Esophagus muscularis mucosa (tissue), 4 donors: ENCODE data around the gene CCL15. TPM values are rescaled to one million over a fixed set of nuclear protein-coding genes. Genes with fewer than 3 reads are reported as not detected.

Experiments used
- DNase-seq: peaks from one replicate; pipeline ENCODE4 v3.0.0-alpha.2; 2017; ENCODE audit errors: extremely low spot score
- H3K27ac ChIP-seq, 4 donors: fragments of 200-600 bp; sonication (generic); replicated peaks in 1 of 4; 1 replicate in 3 of 4; 2 replicates in 1 of 4; pipeline ENCODE4 v1.5.1; 2016 to 2019; ENCODE audit warnings: mild to moderate bottlenecking in 1 of 4
- H3K27me3 ChIP-seq, 4 donors: fragments of 200-600 bp; sonication (generic); one replicate each; pipeline versions ENCODE4 v1.5.1 to v1.6.0; 2016 to 2019
- H3K36me3 ChIP-seq, 4 donors: fragments of 200-600 bp; sonication (generic); one replicate each; pipeline ENCODE4 v1.5.1; 2016 to 2019
- H3K4me1 ChIP-seq, 4 donors: fragments of 200-600 bp; sonication (generic); one replicate each; pipeline ENCODE4 v1.5.1; 2016 to 2019
- H3K4me3 ChIP-seq, 4 donors: fragments of 200-600 bp; sonication (generic); 1 replicate in 2 of 4; 2 replicates in 2 of 4; pipeline ENCODE4 v1.5.1; 2016 to 2019; ENCODE audit warnings: mild to moderate bottlenecking in 4 of 4, moderate library complexity in 1 of 4
- H3K9me3 ChIP-seq, 4 donors: fragments of 200-600 bp; sonication (generic); 1 replicate in 3 of 4; 2 replicates in 1 of 4; pipeline ENCODE4 v1.5.1; 2016 to 2019
- EP300 ChIP-seq: sonication (generic); formaldehyde crosslinking; IDR thresholded peaks from one replicate; pipeline ENCODE4 v1.6.1; 2017; ENCODE audit warnings: antibody characterized with exemption
- POLR2A ChIP-seq: fragments of 450-650 bp; IDR thresholded peaks from one replicate; pipeline ENCODE4 v1.6.1; 2017; ENCODE audit warnings: antibody characterized with exemption, moderate library complexity, mild to moderate bottlenecking, low read depth
- POLR2AphosphoS5 ChIP-seq, 2 donors: sonication (generic); formaldehyde crosslinking; IDR thresholded peaks; one replicate each; pipeline ENCODE4 v1.6.1; 2017; ENCODE audit warnings: antibody characterized with exemption in 2 of 2
- WGBS: methylation state at CpG from one replicate; pipeline ENCODE4 v1.1.5; 2018; 5-methylcytosine and 5-hydroxymethylcytosine counted together
- intact Hi-C: fragments of 100-400 bp; cut with DNase I; formaldehyde crosslinking; loops from one replicate; pipeline ENCODE4 v1.15.1; 2023
- total RNA-seq, 4 donors: library from RNA; depleted of rRNA; stranded (reverse); fragments of >200 nt; gene quantifications; one replicate each; pipeline versions ENCODE4 v1.1.0 to v1.2.1, GENCODE V29; 2016
- TF ChIP-seq, protein P1 (sequence below), 3 experiments: fragments of 200-600 bp in 2 of 3; fragments of 450-650 bp in 1 of 3; sonication (generic) in 2 of 3; IDR thresholded peaks; one replicate each; pipeline ENCODE4 v1.5.1; 2017 to 2019; ENCODE audit warnings: antibody characterized with exemption in 3 of 3, mild to moderate bottlenecking in 2 of 3, moderate library complexity in 1 of 3

Gene CCL15, protein sequence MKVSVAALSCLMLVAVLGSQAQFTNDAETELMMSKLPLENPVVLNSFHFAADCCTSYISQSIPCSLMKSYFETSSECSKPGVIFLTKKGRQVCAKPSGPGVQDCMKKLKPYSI
- total RNA-seq, result not detected

DNA sequence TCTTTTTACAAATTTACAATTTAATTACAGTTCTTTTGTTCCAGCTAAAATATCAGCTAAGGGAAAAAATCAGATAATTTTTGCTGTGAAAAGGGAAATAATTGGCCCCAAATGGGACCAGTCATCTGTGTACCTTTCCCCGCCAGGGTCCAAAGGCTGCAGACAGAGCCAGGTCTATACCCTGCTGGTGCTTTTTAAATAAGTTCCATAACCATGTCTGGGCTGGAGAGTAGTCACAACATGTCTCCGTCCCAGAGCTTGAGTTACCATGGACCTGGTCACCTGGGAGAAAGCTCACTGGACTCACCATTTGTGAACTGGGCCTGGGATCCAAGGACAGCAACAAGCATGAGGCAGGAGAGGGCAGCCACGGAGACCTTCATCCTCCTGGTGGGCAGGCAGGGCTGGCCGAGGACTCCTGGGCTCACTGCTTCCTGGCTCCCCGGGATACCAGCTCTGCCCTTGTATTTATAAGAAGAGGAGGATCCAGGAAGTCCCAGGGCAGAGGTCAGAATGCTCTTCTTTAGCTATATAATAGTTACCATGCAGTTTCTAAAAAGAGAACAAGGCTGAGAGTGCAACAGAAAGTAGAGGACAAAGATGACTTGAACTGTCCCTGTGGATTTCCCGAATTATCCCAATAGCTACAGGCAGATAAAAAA is at the start of gene CCL15:
TSS of gene CCL15 (minus strand) at position 444 of the 662 bp plus-strand sequence. CDS start at position 383, 61 bp downstream.
- no peaks in the 10 kb centered on the region for H3K36me3 ChIP-seq
- no peak for DNase-seq
- no peak within 1 kb of the TSS for H3K27ac ChIP-seq
- no peaks in the 10 kb centered on the region for H3K4me1 ChIP-seq
- WGBS, result 68% methylated on average over 6 of the region's 6 CpGs
- no peaks in the 10 kb centered on the region for H3K9me3 ChIP-seq
- no peak within 1 kb of the TSS for H3K4me3 ChIP-seq
- intact Hi-C loops, result no loop called here
- peaks cover 0 to 20% (median 0%) of the 10 kb centered on the region in 4 donors for H3K27me3 ChIP-seq
- TF ChIP-seq EP300 (no peak), POLR2AphosphoS5 (IDR thresholded peaks at IDR 0.05) (no peak)
- TF ChIP-seq, protein P1, sequence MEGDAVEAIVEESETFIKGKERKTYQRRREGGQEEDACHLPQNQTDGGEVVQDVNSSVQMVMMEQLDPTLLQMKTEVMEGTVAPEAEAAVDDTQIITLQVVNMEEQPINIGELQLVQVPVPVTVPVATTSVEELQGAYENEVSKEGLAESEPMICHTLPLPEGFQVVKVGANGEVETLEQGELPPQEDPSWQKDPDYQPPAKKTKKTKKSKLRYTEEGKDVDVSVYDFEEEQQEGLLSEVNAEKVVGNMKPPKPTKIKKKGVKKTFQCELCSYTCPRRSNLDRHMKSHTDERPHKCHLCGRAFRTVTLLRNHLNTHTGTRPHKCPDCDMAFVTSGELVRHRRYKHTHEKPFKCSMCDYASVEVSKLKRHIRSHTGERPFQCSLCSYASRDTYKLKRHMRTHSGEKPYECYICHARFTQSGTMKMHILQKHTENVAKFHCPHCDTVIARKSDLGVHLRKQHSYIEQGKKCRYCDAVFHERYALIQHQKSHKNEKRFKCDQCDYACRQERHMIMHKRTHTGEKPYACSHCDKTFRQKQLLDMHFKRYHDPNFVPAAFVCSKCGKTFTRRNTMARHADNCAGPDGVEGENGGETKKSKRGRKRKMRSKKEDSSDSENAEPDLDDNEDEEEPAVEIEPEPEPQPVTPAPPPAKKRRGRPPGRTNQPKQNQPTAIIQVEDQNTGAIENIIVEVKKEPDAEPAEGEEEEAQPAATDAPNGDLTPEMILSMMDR (IDR thresholded peaks at IDR 0.05), result no peak

DNA sequence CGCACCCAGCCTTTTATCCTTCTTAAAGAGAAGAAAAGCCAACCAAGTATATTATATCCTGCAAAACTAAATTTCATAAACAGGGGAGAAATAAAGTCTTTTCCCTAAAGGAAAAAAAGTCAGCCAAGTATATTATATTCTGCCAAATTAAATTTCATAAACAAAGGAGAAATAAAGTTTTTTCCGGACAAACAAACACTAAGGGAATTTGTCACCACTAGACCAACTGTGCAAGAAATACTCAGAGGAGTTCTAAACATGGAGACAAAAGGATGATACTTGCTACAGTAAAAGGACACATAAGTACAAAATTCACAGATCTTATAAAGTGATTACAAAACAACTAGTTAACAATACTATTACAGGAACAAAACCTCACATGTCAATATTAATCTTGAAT is 48.3 kb upstream of the CCL15 start:
- Histone ChIP-seq H3K27me3 (peaks cover 0 to 9% (median 0%) of the 10 kb centered on the region in 4 donors), H3K36me3 (no peaks in the 10 kb centered on the region), H3K4me1 (no peaks in the 10 kb centered on the region), H3K9me3 (peaks cover 0 to 32% (median 27%) of the 10 kb centered on the region in 4 donors), H3K27ac (no peak overlapping the region), H3K4me3 (no peak overlapping the region)
- WGBS, result 99% methylated on average over 2 of the region's 2 CpGs
- intact Hi-C loops, result no loop called here
- no peak for DNase-seq
- TF ChIP-seq EP300, result no peak
- TF ChIP-seq POLR2AphosphoS5 (IDR thresholded peaks at IDR 0.05), result no peak
- TF ChIP-seq POLR2A, result no peak
- TF ChIP-seq, protein P1 (IDR thresholded peaks at IDR 0.05), result no peak

DNA sequence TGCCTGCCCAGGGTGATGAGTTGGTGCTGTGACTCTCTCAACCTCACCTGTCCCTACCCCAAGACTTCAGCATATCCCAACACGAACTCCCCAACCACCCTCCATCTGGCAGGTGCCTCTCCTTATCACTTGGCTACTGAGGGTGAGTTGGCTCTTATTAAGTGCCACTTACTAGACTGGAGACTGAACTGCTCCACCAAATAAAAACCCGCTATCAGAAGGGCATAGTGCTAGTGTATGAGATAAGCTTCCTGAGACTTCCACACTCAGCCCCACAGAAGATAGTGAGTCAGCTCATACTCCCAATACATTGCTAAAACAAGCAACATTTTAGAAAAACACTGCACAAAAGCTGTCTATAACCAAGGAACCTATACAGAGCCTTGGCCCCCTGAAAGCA is 46.7 kb upstream of the CCL15 start:
- no peak for TF ChIP-seq POLR2AphosphoS5 (IDR thresholded peaks at IDR 0.05)
- no peak for TF ChIP-seq EP300
- TF ChIP-seq, protein P1 (IDR thresholded peaks at IDR 0.05), result no peak
- no peak for TF ChIP-seq POLR2A
- intact Hi-C loops, result no loop called here
- peaks cover 0 to 32% (median 27%) of the 10 kb centered on the region in 4 donors for H3K9me3 ChIP-seq
- 79% methylated on average over 2 of the region's 2 CpGs for WGBS
- H3K27ac ChIP-seq, result no peak overlapping the region
- no peak overlapping the region for H3K4me3 ChIP-seq
- no peak for DNase-seq
- H3K4me1 ChIP-seq, result no peaks in the 10 kb centered on the region
- peaks cover 0 to 9% (median 0%) of the 10 kb centered on the region in 4 donors for H3K27me3 ChIP-seq
- no peaks in the 10 kb centered on the region for H3K36me3 ChIP-seq

DNA sequence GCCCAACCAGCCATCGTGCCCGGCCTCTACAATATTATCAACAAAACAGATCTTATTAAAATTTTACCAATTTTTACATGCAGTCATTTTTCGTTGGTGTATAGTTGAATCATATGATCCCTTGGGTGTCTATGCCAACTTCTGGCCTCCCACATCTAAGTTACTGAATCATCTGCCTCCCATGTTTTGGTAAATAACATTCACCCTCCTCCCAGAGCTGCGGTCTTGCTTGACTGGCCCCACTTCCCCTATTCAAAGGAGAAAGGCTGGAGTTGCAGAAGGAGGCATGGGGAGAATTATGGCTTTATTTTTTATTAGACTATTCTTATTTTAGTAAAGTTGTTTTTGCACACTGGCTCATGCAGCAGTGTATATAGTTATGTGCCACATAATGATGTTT is 34.9 kb upstream of the CCL15 start:
- H3K4me1 ChIP-seq, result no peaks in the 10 kb centered on the region
- no peaks in the 10 kb centered on the region for H3K9me3 ChIP-seq
- WGBS, result 78% methylated on average over 4 of the region's 4 CpGs
- DNase-seq, result no peak
- H3K36me3 ChIP-seq, result no peaks in the 10 kb centered on the region
- TF ChIP-seq POLR2A, result no peak
- TF ChIP-seq EP300, result no peak
- TF ChIP-seq, protein P1 (IDR thresholded peaks at IDR 0.05), result no peak
- no peak for TF ChIP-seq POLR2AphosphoS5 (IDR thresholded peaks at IDR 0.05)
- intact Hi-C loops, result no loop called here
- H3K4me3 ChIP-seq, result no peak overlapping the region
- peaks cover 0 to 9% (median 0%) of the 10 kb centered on the region in 4 donors for H3K27me3 ChIP-seq
- no peak overlapping the region for H3K27ac ChIP-seq
